Fibroblast of peridontal ligament (primary cell): ENCODE results near the gene LRP3.
A peak's percentile ranks its signal among the peaks of the same experiment; 100 is the strongest.
"Not testable (repeated sequence)": the region's sequence is repeated elsewhere in the genome, so short reads cannot be mapped to it uniquely, and the experiment has no call there.

Experiments used
- DNase-seq: peaks from one replicate; pipeline ENCODE4 v3.0.0-alpha.2; 2010; ENCODE audit errors: extremely low read depth

The LRP3 gene, protein sequence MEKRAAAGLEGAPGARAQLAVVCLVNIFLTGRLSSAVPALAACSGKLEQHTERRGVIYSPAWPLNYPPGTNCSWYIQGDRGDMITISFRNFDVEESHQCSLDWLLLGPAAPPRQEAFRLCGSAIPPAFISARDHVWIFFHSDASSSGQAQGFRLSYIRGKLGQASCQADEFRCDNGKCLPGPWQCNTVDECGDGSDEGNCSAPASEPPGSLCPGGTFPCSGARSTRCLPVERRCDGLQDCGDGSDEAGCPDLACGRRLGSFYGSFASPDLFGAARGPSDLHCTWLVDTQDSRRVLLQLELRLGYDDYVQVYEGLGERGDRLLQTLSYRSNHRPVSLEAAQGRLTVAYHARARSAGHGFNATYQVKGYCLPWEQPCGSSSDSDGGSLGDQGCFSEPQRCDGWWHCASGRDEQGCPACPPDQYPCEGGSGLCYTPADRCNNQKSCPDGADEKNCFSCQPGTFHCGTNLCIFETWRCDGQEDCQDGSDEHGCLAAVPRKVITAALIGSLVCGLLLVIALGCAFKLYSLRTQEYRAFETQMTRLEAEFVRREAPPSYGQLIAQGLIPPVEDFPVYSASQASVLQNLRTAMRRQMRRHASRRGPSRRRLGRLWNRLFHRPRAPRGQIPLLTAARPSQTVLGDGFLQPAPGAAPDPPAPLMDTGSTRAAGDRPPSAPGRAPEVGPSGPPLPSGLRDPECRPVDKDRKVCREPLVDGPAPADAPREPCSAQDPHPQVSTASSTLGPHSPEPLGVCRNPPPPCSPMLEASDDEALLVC

DNA sequence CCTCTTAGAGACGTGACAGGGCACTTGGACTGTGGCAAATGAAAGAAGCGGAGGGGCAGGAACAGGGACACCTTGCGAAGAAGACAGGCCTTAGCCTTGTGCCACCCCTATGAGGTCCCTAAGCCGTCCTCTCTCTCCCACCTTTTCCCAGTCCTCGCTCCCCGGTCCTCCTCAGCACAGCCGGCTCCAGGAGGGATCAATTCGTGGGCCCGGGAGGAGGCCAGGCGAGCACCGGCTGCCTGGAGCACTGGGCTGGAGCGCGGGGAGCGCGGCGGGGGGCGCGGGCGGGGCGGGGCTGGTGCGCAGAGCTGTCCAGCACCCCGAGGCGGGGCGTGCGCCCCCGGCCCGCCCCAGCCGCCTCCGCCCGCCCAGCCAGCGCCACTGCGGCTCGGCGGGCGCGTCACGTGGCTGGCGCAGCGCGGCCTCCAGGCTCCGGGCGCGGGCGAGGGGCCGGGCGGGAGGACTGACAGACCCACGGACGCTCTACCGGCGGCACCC lies at the start of gene LRP3:
TSS of gene LRP3 (plus strand) at position 466 of the 498 bp plus-strand sequence. CDS start 456 bp downstream, outside the sequence.
- peak; percentile 10 for DNase-seq

DNA sequence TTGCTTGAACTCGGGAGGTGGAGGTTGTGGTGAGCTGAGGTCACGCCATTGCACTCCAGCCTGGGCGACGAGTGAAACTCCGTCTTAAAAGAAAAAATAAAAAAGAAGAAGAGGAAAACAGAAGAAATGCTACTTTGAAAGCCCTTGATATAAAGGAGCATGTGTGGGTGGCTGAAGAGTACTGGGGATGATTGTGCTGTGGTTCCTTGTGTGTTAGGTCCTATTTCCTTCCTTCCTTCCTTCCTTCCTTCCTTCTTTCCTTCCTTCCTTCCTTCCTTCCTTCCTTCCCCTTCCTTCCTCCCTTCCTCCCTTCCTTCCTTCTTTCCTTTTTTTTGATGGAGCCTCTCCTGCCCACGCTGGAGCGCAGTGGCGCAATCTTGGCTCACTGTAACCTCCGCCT lies 47.9 kb upstream of the LRP3 start:
- no peak for DNase-seq

DNA sequence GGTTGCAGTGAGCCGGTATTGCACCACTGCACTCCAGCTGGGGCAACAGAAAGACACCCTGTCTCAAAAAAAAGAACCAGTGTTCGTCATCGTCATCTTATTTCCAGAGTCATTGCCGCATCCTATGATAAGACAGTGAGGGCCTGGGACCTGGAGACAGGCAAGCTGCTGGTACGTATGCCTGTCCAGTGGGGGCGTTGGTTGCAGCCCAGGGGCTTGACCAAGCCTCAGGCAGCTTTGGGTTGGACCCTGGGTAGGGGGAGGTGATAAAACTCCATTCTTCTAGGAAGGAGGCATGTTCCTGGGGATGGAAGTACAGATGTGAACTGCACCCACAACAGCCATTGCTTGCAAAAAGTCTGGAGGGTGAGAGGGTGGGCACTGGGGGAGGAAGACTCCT lies 46.6 kb upstream of the LRP3 start:
- no peak for DNase-seq

DNA sequence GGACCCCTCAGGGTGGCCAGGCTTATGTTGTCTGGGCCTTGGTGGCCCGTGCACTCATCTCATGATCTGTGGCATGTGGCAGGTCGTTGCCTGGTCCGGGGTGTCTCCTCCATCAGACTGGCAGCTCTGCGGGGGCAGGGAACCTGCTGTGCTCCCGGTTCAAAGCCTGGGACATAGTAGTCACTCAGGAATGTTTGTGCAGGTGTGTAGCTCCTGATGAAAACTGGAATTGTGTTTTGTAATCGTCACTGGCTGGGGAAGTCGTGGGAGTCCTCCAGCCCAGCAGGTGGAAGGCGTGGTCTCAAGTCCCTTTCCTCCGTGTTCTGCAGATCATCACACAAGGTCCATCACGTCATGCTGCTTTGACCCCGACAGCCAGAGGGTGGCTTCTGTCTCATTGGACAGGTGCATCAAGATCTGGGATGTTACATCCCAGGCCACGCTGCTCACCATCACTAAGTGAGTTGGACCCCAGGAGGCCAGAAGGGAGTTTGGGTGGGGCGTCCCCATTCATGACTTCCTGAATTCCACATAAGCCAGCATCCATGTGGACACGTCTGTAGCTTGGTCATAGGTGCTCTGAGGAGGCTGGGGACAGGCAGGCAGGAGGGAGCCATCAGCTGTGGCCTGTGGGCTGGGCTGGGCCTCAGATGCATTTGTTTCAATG lies 43.1 kb upstream of the LRP3 start:
- DNase-seq = no peak

DNA sequence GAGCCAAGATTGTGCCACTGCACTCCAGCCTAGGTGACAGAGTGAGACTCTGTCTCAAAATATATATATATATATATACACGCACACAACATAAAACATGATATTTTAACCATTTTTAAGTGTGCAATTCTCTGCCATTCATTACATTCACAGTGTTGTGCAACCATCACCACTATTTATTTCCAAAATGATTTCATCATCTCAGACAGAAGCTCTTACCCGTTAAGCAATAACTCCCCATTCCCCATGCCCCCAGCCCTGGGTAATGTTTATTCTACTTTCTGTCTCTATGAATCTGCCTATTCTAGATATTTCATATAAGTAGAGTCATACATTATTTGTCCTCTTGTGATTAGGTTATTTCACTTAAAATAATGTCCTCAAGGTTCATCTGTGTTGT lies 42.0 kb upstream of the LRP3 start:
- DNase-seq = no peak

DNA sequence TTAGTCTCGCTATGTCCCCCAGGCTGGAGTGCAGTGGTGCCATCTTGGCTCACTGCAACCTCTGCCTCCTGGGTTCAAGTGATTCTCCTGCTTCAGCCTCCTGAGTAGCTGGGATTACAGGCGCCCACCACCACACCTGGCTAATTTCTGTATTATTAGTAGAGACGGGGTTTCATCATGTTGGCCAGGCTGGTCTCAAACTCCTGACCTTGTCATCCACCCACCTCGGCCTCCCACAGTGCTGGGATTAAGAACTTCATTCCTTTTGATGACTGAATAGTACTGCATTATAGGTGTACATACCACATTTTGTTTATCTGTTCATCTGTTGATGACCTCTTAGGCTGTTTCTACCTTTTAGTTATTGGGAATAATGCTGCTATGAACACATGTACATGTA lies 41.5 kb upstream of the LRP3 start:
- DNase-seq = not testable (repeated sequence)

DNA sequence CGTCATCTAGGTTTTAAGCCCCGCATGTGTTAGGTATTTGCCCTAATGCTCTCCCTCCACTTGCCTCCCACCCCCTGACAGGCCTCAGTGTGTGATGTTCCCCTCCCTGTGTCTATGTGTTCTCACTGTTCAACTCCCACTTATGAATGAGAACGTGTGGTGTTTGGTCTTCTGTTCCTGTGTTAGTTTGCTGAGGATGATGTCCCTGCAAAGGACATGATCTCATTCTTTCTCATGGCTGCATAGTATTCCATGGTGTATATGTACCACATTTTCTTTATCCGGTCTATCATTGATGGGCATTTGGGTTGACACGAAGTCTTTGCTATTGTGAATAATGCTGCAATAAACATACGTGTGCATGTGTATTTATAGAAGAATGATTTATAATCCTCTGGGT lies 39.8 kb upstream of the LRP3 start:
- not testable (repeated sequence) for DNase-seq

DNA sequence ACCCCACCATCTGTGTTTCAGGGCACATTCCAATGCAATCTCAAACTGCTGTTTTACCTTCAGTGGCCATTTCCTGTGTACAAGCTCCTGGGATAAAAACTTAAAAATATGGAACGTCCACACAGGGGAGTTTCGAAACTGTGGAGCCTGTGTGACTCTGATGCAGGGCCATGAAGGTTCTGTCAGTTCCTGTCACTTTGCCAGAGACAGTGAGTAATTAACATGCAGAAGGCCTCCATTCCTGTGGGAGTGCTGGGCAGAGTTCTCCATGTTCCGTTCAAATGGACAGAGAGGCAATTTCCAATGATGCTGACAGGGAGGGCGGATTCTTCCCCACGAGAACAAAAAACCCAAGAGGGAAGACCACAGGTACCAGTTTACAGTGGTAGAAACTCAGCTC lies 37.8 kb upstream of the LRP3 start:
- DNase-seq = peak; percentile 42

DNA sequence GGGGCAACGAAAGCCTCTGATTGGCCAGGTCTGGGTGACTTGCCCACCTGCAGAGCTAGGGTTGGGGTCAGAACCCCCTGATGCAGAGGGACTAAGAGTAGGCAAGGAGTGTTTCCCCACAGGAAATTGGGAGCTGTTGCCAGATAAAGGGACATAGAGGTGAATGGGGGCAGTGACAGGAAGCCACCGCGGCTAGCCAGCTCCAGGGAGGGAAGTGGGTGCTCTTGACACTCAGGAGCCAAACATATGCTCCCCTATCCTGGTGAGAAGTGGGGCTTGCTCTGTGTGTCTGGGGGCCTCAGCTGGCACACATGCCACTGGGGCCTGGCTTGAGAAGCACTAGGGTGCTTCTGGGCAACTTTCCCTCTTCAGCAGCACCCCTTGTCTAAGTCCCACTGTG lies 36.2 kb upstream of the LRP3 start:
- no peak for DNase-seq

DNA sequence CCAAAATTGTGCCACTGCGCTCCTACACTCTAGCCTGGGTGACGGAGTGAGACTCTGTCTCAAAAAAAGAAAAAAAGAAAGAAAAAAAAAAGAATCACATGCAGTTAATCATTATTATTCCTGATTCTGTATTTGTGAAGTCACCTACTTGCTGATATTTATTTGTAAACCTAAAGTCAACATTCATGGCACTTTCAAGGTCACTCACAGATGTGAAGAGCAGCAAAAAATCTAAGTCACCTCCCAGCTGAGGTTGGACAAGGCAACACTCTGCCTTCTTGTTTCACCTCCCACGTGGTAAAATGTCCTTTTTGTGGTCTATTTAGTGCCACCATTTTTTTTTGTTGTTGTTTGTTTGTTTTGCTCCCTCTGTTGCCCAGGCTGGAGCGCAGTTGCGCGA lies 35.8 kb upstream of the LRP3 start:
- no peak for DNase-seq

DNA sequence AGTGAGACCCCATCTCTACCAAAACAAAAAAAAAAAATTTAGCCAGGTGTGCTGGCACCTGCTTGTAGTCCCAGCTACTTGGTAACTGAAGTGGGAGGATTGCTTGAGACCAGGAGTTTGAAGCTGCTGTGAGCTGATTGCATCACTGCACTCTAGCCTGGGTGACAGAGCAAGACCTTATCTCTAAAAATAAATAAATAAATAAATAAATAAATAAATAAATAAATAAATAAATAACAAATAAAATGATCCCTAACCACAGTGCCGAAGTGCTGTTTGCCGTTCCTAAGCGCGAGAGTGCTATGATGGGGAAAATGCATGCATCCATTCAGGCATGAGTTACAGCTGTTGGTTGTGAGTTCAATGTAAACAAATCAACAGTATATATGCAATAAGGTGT lies 35.0 kb upstream of the LRP3 start:
- no peak for DNase-seq

DNA sequence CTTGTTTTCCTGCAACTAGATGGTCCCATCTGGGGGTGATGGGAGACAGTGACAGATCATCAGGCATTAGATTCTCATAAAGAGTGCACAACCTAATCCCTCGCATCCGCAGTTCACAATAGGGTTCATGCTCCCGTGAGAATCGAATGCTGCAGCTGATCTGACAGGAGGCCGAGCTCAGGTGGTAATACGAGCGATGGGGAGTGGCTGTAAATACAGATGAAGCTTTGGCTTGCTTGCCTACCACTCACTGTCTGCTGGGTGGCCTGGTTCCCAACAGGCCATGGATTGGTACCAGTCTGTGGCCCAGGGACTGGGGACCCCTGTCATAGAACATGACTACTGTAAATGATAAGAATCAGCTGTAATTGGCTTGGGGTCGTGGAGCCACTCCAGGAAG lies 34.2 kb upstream of the LRP3 start:
- DNase-seq = no peak

DNA sequence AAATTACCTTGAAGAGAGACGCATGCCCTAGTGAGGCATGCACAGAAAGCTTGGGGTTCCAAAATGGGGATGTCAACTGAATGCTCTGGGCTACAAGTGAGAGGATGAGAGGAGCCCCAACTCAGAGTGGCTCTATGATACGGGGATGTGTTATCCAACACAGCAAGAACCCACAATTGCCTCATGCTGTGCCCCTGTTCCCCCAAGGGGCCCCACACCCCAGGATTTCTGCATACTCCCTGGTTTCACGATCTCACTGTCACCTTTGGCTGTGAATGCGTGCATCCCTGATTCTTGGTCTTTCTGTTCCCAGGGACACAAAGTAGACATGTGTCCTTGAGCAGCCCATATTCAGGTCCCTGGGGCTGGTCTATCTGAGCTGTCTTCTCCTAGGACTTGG lies 32.9 kb upstream of the LRP3 start:
- DNase-seq = no peak

DNA sequence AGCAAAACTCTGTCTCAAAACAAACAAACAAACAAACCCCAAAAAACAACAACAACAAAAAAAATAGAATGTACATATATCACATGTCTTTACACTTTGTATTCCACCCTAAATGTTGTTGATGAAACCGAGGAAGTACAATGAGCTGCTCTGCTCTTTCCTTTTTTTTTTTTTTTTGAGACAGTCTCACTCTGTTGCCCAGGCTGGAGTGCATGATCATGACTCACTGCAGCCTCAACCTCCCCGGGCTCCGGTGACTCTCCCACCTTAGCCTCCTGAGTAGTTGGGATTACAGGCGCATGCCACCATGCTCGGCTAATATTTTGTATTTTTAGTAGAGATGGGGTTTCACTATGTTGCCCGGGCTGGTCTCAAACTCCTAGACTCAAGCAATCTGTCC lies 30.6 kb upstream of the LRP3 start:
- DNase-seq = no peak

DNA sequence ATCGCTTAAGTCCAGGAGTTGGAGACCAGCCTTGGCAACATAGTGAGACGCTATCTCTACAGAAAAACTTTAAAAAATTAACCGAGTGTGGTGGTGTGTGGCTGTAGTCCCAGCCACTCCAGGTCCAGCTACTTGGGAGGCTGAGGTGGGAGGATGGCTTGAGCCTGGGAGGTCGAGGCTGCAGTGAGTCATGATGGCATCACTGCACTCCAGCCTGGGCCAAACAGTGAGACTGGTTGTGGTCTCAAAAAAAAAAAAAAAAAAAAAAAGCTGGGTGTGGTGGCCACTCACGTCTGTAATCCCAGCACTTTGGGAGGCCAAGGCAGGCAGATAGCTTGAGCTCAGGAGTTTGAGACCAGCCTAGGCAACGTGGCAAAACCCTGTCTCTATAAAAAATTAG lies 28.1 kb upstream of the LRP3 start:
- DNase-seq = not testable (repeated sequence)

DNA sequence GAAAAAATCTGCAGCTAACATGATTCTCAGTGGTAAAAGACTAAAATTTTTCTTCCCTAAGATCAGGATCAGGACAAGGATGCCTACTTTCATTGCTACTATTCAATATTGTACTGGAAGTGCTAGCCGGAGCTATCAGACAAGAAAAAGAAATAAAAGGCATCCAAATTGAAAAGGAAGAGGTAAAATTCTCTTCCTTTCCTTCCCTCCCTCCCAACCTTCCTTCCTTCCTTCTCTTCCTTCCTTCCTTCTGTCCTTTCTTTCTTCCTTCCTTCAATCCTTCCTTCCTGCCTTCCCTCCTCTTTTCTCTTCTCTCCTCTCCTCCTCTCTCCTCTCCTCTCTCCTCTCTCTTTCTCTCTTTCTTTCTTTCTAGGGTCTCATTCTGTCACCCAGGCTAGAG lies 26.7 kb upstream of the LRP3 start:
- no peak for DNase-seq

DNA sequence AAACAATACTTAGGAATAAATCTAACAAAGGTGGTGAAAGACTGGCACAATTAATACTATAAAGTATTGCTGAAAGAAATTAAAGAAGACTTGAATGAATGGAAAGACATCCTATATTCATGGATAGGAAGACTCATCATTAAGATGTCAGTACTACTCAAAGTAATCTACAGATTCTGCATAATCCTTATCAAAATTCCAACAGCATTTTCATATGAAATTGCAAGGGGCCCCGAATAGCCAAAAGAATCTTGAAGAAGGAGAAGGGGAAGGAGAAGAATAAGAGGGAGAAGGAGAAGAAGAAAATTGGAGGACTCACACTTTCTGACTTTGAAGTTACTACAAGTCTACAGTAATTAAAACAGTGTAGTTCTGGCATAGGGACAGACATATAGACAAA lies 25.6 kb upstream of the LRP3 start:
- DNase-seq = no peak

DNA sequence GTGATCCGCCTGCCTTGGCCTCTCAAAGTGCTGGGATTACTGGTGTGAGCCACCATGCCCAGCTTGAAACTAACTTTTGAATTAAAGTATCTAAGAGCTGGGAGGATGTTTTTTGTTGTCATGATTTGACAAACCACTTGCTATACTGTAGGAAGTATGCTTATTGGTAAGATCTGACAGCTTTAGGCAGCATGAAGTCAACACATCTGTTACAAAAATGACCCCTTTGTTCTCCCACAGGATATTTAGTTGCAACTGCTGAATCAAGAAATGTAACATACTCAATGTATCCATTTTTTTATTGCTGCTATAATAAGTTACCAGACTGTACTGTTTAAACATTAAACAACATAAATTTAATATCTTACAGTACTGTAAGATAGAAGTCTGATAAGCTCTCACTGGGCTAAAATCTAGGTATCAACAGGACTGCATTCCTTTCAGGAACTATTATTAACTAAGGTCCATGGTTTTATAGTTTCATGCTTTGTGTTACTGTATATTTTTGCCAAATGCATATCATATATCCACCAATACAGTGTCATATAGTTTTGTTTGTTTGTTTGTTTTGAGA lies 22.8 kb upstream of the LRP3 start:
- DNase-seq = no peak

DNA sequence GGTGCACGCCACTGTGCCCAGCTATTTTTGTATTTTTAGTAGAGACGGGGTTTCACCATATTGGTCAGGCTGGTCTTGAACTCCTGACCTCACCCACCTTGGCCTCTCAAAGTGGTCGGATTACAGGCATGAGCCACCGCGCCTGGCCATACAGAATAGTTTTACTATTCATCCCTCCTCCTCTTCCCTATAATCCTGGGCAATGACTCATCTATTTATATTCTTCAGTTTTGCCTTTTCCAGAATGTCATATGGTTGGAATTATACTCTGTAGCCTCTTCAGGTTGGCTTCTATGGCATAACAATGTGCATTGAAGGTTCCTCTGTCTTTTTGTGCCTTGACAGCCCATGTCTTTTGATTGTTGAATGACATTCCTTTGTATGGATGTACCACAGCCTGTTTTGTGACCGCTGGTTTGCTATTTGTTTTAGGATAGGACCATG lies 22.2 kb upstream of the LRP3 start:
- peak; percentile 74 for DNase-seq

DNA sequence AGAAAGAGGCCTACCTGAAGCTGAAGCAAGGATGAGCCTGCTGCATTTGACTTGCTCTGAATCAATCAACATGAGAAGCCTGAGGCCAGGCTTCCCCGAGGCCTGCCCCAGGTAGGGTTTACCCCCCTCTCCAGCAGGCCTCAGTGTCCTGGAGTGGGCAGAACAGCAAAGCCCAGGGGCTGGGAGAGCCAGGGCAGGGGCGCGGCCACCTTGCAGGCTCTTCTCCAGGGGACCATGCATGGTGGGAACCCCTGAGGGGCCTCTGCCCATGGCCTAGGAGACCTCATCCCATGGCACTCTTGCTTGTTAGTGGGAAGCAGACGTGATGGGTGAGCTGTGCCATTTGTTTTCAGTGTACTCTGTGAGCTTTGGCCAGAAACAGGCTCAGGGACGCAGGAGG lies 19.9 kb upstream of the LRP3 start:
- DNase-seq = no peak

DNA sequence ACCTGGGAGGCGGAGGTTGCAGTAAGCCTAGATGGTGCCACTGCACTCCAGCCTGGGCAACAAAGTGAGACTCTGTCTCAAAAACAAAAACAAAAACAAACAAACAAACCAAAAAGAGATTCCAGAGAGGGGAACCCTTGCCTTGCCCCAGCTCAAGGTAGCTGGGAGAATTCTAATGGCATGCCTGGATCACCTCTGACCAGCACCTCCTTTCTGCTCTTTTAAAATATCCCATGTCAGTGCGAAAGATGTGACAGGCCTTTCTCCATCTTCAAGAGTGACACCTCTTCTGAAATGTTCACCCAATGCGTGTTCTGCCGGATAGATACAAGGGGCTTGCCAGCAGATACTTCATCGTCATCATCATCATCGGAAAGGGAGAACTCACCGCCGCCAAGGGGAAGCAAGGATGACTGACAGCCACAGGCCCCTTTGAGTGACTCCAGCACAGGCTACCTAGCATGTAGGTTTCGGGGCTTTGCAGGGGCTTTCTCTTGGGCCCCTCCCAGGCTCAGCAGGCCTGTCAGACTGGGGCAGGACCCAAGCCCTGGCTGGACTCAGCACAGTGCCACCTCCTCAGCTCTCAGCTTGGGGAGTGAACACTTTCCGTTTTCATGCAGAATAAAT lies 18.9 kb upstream of the LRP3 start:
- DNase-seq = no peak
